ENCODE results near the gene C2CD4B.

The C2CD4B gene, protein sequence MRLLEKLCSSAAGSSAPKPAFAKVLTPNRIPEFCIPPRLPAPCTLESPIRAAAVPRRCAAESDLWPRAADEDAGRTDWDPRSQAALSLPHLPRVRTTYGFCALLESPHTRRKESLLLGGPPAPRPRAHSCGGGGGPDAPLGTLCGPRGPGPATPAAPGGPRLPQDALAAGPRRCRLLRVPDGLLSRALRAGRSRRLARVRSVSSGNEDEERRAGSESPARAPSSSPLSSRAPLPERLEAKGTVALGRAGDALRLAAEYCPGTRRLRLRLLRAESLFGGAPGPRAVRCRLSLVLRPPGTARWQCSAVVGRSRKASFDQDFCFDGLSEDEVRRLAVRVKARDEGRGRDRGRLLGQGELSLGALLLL

DNA sequence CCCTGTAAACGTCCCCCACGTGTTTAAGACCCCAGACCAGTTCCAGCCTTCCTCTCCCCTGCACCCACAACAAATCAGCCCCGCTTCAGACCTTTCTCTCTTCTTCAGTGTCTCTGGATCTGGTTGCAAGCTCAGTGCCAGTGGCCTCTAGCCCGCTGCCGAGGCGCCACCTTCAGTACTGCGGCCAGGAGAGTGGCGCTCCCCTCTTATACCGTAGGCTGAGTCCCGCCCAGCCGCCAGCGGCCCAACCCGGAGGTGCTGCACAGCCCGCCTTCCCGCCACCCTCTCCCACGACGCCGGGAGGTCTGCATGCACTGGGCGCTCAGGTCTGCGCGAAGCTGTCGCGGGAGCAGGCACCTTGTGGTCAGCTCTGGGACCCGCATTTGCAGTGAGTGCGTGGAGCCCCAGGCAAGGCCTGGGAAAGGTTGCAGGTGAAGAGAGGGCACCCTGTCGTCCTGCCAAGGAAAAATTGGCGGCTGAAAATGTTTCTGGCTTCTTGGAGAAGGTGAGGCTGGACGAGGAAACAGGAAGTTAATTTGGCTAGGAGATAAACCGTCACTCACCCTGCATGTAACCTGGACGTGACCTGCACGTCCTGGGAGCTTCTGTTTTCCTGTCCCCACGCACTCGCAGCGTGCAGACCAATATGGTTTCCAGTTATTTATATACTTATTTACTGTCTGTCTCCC, at the start of gene C2CD4B:
C2CD4B (minus strand) TSS at position 182 of the 689 bp plus-strand sequence. CDS start 301 bp downstream, outside the sequence.
- ATAC-seq = peak; percentile 41 to 57

DNA sequence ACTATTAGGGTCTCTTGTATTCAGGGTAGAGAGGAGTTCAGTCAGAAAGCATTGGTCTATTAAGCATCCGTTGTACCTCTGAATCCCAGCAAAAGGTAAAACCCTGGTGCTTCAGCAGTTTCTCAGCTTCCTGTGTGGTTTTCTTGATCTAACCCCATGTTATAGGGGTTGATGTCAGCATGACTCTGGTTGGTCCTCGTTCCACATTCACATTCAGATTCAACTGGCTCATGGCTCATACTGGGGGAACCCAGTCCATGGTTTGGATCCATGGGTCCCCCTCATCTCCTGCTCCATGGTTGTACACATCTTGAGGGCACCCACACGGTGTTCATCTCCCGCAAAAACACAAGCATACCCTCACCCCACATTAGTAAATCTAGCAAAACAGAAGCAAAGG, 47.7 kb upstream of the C2CD4B start:
- no peak for ATAC-seq

DNA sequence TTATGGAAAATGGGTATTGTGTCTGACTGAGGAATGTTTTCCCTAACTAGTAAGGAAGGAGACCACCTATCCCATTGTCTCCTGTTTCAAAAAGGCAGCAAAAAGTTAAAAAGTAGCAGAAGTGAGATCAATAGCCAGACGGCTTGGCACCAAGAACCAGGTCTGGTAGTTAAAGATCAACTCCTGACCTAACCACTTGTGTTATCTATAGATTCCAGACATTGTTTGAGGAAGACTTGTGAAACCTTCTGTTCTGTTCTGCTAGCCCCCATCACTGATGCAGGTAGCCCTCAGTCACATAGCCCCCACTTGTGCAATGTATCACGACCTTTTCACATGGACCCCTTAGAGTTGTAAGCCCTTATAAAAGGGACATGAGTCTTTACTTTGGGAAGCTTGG, 46.3 kb upstream of the C2CD4B start:
- no peak for ATAC-seq

DNA sequence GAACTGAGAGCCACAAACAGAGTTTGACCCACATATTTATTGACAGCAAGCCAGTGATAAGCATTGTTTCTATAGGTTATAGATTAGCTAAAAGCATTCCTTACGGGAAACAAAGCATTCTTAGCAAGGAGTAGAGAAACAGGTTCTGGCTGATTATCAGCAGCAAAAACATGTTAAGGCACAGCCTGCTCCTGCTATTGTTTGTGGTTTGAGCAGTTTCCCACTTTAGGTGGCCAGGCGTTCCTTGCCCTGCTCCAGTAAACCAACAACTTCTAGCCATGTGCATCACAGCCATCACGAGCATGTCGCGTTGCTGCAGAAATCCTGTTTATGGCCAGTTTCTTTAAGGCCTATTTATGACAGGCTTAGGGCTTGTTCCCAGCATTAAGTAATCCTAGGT, 44.7 kb upstream of the C2CD4B start:
- no peak for ATAC-seq

DNA sequence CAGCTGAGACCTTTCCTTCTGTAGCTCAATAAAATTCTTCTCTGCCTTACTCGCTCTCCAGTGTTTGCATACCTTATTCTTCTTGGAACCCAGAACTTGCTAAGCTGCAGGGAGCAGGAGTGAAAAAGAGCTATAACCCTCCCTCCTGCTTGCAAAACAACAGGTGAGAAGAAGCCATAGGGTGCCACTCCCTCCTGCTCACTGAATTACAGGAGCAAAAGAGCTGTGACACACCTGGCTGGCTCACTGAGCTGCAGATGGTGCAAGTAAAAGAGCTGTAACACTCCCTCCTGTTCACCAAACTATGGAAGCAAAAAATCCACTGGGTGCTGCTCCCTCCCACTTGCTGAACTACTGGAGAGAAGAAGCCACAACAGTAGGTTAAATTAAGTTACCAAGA, 44.2 kb upstream of the C2CD4B start:
- ATAC-seq = no peak

DNA sequence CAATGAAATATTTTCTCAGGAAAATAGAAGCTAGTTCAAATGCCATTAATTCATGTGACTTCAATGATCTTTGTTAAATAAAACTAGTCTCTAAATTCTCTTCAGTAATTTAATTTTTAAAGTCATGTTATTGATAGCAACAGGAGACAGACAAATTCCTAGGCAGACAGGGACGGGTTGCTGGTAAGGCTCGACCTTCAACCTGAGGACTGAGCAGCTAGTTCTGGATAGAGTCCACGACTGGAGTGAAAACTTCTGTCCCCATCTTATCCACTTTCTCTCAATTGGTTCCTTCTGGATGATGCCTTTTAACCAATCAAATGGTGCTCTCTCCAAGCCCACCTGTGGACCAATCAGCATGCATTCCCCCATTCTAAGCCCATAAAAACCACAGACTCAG, 43.8 kb upstream of the C2CD4B start:
- no peak for ATAC-seq

DNA sequence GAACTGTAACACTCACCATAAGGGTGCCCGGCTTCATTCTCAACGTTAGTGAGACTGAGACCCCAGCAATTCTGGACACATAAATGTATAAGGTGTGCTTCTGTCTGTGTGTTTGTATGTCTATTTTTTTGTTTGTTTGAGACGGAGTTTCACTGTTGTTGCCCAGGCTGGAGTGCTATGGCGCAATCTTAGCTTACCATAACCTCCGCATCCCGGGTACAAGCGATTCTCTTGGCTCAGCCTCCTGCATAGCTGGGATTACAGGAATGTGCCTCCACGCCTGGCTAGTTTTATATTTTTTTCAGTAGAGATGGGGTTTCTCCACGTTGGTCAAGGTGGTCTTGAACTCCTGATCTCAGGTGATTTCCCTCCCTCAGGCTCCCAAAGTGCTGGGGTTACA, 43.3 kb upstream of the C2CD4B start:
- ATAC-seq = no peak

DNA sequence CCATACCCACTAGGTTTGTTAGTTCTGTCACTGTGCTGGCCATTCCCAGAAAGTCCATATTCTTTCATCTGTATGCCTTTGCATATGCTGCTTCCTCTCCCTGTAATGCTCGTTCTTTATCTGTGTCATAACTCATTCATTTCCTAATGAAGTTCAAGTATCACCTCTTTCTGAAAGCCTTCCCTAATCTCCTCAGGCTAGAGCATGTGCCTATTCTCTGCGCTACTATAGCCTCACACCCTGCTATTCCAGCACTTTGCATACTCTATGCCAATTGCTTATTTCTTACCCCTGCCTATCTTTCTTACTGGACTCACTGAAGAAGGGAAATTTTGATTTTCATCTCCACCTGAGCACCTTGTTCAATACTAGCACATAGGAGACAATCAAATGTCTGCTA, 25.6 kb upstream of the C2CD4B start:
- no peak for ATAC-seq

DNA sequence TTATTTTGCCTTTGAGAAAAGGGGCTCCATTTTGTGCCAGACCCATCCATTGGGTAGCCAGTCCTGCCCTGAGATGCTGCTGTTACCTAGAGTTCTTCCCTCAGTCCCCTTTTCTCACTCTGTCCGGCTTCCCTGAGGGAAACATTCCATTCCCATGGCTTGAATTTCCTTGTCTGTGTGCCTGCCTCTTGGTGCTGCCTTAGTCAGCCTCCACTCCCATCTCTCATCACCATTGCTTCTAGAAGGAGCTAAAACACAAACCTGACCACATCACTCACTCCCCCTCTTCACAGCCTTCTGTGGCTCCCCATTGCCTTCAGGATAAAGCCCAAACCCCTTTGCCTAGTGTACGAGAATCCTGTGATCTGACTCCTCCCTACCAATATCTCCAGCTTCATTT, 25.2 kb upstream of the C2CD4B start:
- no peak for ATAC-seq

DNA sequence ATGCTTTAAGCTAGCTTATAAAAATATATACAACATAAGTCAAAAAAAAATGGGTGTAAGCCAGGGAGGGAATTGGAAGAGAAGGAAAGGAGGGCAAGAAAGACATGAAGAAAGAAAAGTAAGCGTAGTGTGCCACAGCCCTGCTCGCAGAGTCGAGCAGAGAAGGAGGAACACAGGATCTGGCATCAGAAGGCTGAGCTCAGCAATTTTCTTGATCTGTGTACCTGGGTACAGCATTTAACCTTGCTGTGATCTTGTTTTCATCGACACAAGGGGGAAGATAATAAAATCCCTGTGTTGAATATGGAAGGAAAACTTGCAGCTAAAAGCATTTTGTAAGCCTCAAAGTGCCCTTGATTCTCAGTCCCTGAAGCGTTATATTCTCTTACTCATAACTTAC, 23.7 kb upstream of the C2CD4B start:
- ATAC-seq = no peak

DNA sequence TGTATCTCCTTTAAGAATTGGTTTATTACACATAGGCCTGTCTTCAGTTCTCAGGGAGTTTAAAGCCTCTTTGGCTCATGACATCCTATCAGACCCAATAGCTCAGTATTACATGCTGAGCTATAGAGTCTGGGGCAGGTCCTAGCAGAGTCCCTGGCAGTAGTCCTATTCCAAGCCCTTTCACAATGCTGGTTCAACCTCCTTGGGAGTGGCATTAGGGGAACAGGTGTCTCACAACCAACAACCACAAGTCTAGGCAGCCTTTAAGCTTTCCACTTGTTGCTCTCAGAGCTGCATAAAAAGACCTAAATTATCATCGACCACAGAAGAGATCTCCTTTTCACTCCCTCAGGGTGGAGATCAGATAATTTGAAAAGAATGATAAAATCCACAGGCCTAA, 22.8 kb upstream of the C2CD4B start:
- ATAC-seq = no peak

DNA sequence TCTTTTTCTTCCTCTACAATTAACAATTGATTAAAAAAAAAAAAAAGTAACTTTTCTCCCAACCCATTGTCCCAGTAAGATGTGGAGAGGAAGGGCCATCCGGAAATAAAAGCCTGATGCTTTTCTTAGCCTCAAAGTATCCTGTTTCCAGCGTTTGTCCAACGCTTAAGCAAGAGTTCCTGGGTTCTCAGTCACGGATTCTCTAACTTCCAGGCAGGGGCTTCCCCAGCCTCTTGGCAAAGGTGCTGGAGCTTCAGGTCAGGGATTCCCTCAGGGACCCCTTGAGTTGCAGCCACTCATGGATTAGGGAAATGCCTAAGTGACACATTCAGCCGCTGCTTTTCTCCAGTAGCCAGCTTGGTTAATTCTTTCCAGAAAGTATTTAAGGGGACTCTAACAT, 22.3 kb upstream of the C2CD4B start:
- ATAC-seq = no peak

DNA sequence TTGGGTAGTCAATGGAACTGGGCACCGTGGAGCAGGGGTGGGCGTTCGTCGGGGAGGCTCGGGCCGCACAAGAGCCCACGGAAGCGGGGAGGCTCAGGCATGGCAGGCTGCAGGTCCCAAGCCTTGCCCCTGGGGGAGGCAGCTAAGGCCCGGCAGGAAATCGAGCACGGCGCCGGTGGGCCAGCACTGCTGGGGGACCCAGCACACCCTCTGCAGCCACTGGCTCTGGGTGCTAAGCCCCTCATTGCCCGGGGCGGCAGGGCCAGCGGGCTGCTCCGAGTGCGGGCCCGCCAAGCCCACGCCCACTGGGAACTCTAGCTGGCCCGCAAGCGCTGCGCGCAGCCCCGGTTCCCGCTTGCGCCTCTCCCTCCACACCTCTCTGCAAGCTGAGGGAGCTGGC, 21.5 kb upstream of the C2CD4B start:
- ATAC-seq = no peak

DNA sequence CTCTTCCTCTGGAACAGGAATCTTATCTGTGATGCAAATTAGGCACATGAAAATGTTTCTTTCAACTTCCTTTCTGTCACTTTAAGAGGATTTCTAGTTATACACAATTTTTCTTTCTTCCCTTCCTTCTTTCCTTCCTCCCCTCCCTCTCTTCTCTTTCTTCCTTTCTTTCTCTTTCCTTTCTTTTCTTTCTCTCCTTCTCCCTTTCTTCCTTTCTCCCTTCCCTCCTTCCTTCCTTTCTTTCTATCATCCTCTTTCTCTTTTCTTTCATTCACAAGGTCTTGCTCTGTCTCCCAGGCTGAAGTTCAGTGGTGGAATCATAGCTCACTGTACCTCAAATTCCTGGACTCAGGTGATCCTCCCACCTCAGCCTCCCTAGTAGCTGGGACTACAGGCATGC, 18.0 kb upstream of the C2CD4B start:
- no peak for ATAC-seq

DNA sequence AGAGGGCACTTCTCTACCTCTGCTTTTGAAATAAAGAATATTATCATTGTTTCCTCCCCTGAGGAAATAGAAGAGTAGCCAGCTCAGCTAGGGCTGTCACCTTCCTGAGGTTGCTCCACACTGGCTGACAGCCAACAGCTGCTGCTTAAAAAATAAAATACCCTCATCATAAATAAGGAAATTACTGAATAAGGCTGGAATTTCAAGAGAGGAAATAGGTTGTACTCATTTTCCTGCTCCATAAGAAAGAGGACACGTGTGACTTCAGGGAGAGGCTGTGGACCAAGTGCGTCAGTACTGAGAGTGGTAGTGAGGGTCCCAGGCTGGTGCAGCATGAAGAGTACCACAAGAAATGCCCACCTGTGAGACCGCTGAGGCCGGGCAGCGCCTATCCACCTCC, 8.1 kb upstream of the C2CD4B start:
- ATAC-seq = no peak

DNA sequence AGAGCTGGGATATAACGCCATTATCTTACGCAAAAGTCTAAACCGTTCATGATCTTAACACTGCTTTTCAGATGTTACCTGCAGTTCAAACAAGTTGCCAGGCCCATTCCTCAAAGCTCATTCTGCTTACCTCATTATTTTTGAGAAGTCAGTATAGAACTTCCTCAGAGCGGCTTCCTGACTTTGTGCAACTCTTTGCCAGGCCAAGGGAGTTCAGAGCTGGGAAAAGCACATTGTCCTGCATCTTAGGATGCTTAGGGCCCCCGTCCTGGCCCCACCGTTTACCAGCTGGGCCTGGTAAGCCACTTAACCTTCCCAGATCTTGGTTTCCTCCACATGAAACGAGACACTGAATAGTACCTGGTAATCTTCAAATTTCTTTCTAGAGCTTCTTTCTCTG, 6.8 kb upstream of the C2CD4B start:
- no peak for ATAC-seq

DNA sequence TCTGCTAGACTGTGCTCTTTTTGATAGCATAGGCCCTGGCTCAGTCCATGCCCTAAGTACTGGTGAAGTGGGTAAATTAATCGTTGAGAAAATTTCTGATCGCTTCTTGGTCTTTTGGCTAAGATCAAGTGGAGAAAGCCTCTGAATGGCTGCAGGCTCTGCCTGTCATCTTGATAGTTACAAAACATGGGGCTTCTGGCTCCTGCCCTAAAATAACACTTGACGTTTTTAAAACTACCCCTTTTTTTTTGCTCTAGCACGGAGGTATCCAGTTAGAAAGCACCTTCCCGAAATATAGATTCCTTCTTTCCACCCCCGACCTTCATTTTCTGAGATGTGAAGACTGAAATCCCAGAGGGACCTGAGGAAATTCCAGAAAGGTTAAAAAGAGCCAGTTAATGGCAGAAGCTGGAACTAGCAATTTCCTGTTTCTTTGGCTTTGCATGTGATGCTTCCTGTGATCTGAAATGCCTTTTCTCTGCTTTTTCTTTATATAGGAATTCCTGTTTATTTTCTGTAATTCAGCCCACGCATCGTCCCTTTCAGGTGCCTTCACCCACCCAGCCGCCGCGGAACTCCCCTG, 799 bp upstream of the C2CD4B start:
- ATAC-seq = no peak

DNA sequence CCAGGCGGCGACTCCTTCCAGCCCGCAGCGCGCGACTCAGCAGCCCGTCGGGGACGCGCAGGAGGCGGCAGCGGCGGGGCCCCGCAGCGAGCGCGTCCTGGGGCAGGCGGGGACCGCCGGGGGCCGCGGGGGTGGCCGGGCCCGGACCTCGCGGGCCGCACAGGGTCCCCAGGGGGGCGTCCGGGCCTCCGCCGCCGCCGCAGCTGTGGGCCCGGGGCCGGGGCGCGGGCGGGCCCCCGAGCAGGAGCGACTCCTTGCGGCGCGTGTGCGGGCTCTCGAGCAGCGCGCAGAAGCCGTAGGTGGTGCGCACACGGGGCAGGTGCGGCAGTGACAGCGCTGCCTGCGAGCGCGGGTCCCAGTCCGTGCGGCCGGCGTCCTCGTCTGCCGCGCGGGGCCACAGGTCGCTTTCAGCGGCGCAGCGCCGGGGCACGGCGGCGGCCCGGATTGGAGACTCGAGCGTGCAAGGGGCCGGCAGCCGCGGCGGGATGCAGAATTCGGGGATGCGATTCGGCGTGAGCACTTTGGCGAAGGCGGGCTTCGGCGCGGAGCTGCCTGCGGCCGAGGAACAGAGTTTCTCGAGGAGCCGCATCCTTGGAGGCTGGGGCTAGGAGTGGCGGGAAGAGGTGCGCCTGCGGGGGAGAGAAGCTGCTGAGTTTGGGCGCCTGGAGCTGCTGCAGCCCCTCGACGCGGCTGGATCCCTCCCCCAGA, 535 bp downstream of the C2CD4B start:
- peak; percentile 55 to 60 for ATAC-seq

DNA sequence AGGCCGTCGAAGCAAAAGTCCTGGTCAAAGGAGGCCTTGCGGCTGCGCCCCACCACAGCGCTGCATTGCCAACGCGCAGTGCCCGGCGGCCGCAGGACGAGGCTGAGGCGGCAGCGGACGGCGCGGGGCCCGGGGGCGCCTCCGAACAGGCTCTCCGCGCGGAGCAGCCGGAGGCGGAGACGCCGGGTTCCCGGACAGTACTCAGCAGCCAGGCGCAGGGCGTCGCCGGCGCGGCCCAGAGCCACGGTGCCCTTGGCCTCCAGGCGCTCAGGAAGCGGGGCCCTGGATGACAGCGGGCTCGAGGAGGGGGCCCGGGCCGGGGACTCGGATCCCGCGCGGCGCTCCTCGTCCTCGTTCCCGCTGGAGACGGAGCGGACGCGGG, 1.1 kb downstream of the C2CD4B start:
- no peak for ATAC-seq

DNA sequence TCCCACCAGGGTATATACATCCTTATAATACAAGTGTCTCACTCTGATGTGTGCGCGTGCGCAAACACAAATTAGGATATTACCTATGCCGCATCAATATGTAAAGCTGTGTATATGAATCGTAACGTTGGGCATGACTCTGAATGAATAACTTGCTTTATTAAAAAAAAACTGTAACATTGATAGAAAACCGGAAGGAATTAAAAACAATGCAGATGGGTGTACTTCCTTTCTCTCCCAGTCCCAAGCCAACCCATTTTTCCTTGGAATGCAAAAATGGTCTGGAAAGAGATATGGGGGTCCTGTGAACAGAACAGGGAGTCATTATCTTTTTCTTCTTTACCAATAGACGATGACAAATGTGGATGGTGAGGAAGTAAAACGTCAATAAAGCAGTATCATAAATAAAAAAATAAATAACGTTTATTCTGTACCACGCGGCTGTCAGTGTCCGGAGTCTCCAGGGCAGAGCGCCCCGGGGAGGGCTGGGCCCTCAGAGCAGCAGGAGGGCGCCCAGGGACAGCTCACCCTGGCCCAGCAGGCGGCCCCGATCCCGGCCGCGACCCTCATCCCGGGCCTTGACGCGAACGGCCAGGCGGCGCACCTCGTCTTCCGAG, 1.6 kb downstream of the C2CD4B start:
- no peak for ATAC-seq

DNA sequence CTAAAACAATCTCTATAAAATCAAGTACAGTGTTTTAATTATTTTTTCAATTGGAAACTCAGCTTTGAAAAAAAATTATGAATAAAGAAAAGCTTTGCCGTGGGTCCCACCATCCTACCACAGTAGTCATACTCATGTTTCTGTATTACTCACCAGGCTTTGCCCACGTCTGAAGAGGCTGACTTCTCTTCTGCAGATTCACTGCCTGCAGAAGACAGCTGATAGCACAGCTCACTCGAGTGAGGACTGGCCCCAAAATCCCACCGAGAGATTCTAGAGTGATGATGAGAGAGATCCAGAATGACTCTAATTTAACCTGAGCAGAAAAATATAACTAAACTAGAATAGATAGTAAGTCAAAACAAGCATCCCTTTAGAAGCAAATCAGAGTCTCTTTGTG, 11.9 kb downstream of the C2CD4B start:
- peak; percentile 93 to 99 for ATAC-seq

DNA sequence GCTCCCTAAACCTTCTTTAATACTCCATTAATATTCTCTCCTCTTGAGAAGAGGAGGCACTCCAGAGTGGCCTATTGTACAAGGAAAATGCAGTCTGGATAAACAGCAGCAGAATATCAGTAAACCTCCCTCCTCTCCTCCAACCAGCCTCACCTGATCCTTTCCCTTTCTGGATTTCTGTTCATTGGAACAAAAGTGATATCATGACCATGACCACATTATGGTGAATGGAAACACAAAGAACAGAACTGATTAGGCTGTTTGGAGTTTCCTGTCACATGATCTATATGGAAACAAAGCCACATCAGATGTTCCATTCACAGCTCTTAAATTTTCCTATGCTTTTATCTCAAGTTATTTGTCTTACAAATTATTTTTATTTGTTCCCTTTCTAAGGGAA, 14.6 kb downstream of the C2CD4B start:
- no peak for ATAC-seq

DNA sequence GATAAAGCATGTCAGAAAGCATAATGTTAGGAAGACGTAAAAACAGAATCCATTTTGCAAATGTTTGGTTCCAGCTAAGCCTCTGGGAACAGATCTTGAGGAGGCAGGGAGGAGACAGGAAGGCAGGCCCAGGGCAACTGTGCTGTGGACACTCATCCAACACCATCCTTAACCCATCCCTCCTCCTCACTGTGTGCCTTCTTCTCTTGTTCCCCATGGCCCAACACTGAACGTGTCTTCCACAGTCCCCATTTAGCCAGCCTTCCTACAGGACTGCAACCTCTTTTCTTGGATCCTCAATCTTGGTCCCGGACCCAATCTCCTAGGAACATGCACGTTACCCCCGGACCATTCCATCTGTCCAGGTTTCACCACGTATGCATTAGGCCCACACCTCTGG, 15.4 kb downstream of the C2CD4B start:
- no peak for ATAC-seq

All from activated CD4-positive, CD25-positive, alpha-beta regulatory T cell treated with anti-CD3 and anti-CD28 coated beads, Interleukin-2, amount 50 U/mL, for 24 hours (primary cell).